HG03439 (cell line): Measurements from ENCODE around the gene FOXE3.
"Not testable (repeated sequence)": the region's sequence is repeated elsewhere in the genome, so short reads cannot be mapped to it uniquely, and the experiment has no call there.

Experiments
- ATAC-seq: cut with Tn5 transposase; IDR thresholded peaks from one replicate; pipeline ENCODE4 v1.9.1; 2021; ENCODE audit warnings: mild to moderate bottlenecking, moderate library complexity; ENCODE audit not compliant: unreplicated experiment

FOXE3 gene

GRCh38 chr1:47444562-47445465 lies 28.7 kb downstream of the FOXE3 start:
- no peak for ATAC-seq

GRCh38 chr1:47445823-47446550 lies 29.9 kb downstream of the FOXE3 start:
- no peak for ATAC-seq

GRCh38 chr1:47448462-47449222 lies 32.6 kb downstream of the FOXE3 start:
- ATAC-seq, result no peak

- no peak for ATAC-seq
These were observed 33.9 kb downstream of the FOXE3 start for GRCh38 chr1:47449822-47450552.

GRCh38 chr1:47450606-47451005 lies 34.5 kb downstream of the FOXE3 start:
- no peak for ATAC-seq

- ATAC-seq, result no peak
These were observed 36.3 kb downstream of the FOXE3 start for GRCh38 chr1:47452426-47452825.

GRCh38 chr1:47453910-47454309 lies 37.8 kb downstream of the FOXE3 start:
- not testable (repeated sequence) for ATAC-seq

GRCh38 chr1:47456250-47456649 lies 40.2 kb downstream of the FOXE3 start:
- ATAC-seq, result no peak

GRCh38 chr1:47457547-47457946 lies 41.5 kb downstream of the FOXE3 start:
- ATAC-seq, result not testable (repeated sequence)

GRCh38 chr1:47459253-47459788 lies 43.2 kb downstream of the FOXE3 start:
- no peak for ATAC-seq

- ATAC-seq, result no peak
These were observed 44.0 kb downstream of the FOXE3 start for GRCh38 chr1:47460040-47460439.

GRCh38 chr1:47460456-47460855 lies 44.4 kb downstream of the FOXE3 start:
- no peak for ATAC-seq

- ATAC-seq, result no peak
These were observed 49.5 kb downstream of the FOXE3 start for GRCh38 chr1:47465605-47466004.
